MM.1S (cell line): Measurements from ENCODE around the gene MCIDAS.

Experiments used
- DNase-seq: peaks from one replicate; pipeline ENCODE4 v3.0.0-alpha.2; 2015
- H2AFZ ChIP-seq: fragments of 300-600 bp; sonication (generic); 2 replicates; pipeline ENCODE4 v1.6.0; 2016; ENCODE audit warnings: antibody characterized with exemption, low read length
- H3F3A ChIP-seq: fragments of 300-600 bp; sonication (generic); 2 replicates; pipeline ENCODE4 v1.6.1; 2016; ENCODE audit warnings: mild to moderate bottlenecking, antibody characterized with exemption, low read length, moderate library complexity, mixed read lengths; ENCODE audit not compliant: insufficient read depth
- H3K27ac ChIP-seq: fragments of 300-600 bp; sonication (generic); 2 replicates; pipeline ENCODE4 v1.5.1; 2016; ENCODE audit warnings: mild to moderate bottlenecking, low read length
- H3K27me3 ChIP-seq: fragments of 300-600 bp; sonication (generic); replicated peaks from 2 replicates; pipeline ENCODE4 v1.6.0; 2016; ENCODE audit warnings: low read length; ENCODE audit not compliant: insufficient read depth
- H3K36me3 ChIP-seq: fragments of 300-600 bp; sonication (generic); replicated peaks from 2 replicates; pipeline ENCODE4 v1.6.1; 2016; ENCODE audit warnings: mild to moderate bottlenecking, low read length, mixed read lengths; ENCODE audit not compliant: insufficient read depth
- H3K4me1 ChIP-seq: fragments of 300-600 bp; sonication (generic); 2 replicates; pipeline ENCODE4 v1.6.1; 2016; ENCODE audit warnings: low read length, mixed read lengths
- H3K4me2 ChIP-seq: fragments of 300-600 bp; sonication (generic); 2 replicates; pipeline ENCODE4 v1.6.0; 2016; ENCODE audit warnings: low read depth, low read length
- H3K4me3 ChIP-seq: fragments of 300-600 bp; sonication (generic); 2 replicates; pipeline ENCODE4 v1.5.1; 2016; ENCODE audit warnings: low read length, mixed read lengths
- H3K79me2 ChIP-seq: fragments of 300-600 bp; sonication (generic); 2 replicates; pipeline ENCODE4 v1.6.1; 2016; ENCODE audit warnings: mixed run types, low read length, mixed read lengths
- H3K9ac ChIP-seq: fragments of 300-600 bp; sonication (generic); 2 replicates; pipeline ENCODE4 v1.6.1; 2016; ENCODE audit warnings: low read length, mixed read lengths
- H3K9me2 ChIP-seq: fragments of 300-600 bp; sonication (generic); replicated peaks from 2 replicates; pipeline ENCODE4 v1.6.1; 2016; ENCODE audit warnings: mild to moderate bottlenecking, low read length, mixed read lengths; ENCODE audit not compliant: insufficient read depth
- H3K9me3 ChIP-seq: fragments of 300-600 bp; sonication (generic); replicated peaks from 2 replicates; pipeline ENCODE4 v1.6.1; 2016; ENCODE audit warnings: mild to moderate bottlenecking, low read length, mixed read lengths; ENCODE audit not compliant: insufficient read depth
- H4K20me1 ChIP-seq: fragments of 300-600 bp; sonication (generic); 2 replicates; pipeline ENCODE4 v1.6.1; 2016; ENCODE audit warnings: mild to moderate bottlenecking, low read length, moderate library complexity, mixed read lengths; ENCODE audit not compliant: insufficient read depth
- CTCF ChIP-seq: fragments of 300-600 bp; sonication (generic); IDR thresholded peaks from 2 replicates; pipeline ENCODE4 v1.5.1; 2016; ENCODE audit warnings: antibody characterized with exemption, low read length, mixed read lengths
- EZH2 ChIP-seq: fragments of 300-600 bp; sonication (generic); optimal IDR thresholded peaks from 2 replicates; pipeline ENCODE3; 2017; ENCODE audit warnings: low read depth, mild to moderate bottlenecking, antibody characterized with exemption, low read length, mixed read lengths
- EZH2phosphoT487 ChIP-seq: fragments of 300-600 bp; sonication (generic); IDR thresholded peaks from 2 replicates; pipeline ENCODE4 v1.6.1; 2018; ENCODE audit warnings: antibody characterized with exemption, low read length

The MCIDAS gene

DNA sequence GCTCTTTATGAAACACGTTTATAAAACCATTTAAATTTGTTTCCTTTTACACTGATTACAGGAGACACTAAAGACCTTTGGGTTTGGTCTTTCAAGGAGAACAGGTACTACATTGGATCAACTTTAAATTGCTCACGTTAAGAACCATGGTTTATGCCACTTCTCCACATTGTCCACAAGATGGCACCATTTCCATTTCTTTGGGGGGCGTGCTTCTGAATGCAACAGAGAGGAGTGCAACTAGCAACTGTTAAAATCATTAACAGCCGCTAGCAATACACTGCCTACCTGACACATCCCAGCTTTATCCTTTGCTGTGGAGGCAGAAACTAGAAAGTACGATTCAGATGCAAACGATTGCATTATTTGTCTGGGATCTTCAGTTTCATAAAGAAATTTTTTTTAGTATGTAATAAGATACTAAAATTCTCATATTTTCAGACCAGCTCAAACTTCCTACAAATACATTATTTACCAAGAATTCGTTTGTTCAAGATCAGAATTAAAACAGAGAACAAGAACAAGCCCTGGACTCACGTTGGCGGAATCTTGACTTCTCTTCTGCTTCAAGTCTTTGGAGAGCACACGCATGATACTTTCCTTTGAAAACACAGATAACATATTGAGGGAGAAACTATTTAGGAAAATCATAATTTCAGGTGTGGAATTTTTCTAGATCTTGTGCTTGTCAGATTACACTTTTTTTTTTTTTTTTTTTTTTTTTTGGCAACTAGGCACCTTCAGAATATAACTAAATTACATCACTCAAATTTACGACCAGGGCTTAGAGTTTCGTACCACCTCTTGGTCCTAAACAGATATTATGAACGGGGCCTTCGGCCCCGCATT, 54.8 kb downstream of the MCIDAS start:
- H3K36me3 ChIP-seq = no peaks in the 10 kb centered on the region
- DNase-seq = peak; percentile 85
- peak overlapping the region; percentile 12; the same call in 1 of the 2 replicates for H3K9ac ChIP-seq
- H3K27me3 ChIP-seq = peaks cover 11% of the 10 kb centered on the region
- H3K79me2 ChIP-seq = no peaks in the 10 kb centered on the region
- TF ChIP-seq EZH2 = no peak
- no peak for TF ChIP-seq EZH2phosphoT487
- peak; percentile 84 for TF ChIP-seq CTCF
- H3K4me2 ChIP-seq = peak overlapping the region; percentile 87
- peak overlapping the region; percentile 54 for H2AFZ ChIP-seq
- H3F3A ChIP-seq = peaks cover 15% of the 10 kb centered on the region; the same call in 1 of the 2 replicates
- no peaks in the 10 kb centered on the region for H3K9me3 ChIP-seq
- H3K4me1 ChIP-seq = peaks cover 16% of the 10 kb centered on the region
- peak overlapping the region; percentile 59 for H3K4me3 ChIP-seq
- no peak overlapping the region for H3K27ac ChIP-seq
- no peaks in the 10 kb centered on the region for H3K9me2 ChIP-seq
- no peaks in the 10 kb centered on the region for H4K20me1 ChIP-seq

- peaks cover 16% of the 10 kb centered on the region for H3K4me1 ChIP-seq
- TF ChIP-seq CTCF (no peak), EZH2 (no peak), EZH2phosphoT487 (no peak)
Measured at GRCh38 chr5:55171471-55171870, 55.6 kb downstream of the MCIDAS start.

More at GRCh38 chr5:55171471-55171870, 55.6 kb downstream of the MCIDAS start:
- H3K9ac ChIP-seq = no peak overlapping the region
- H2AFZ ChIP-seq = no peak overlapping the region
- H3K9me3 ChIP-seq = no peaks in the 10 kb centered on the region
- no peaks in the 10 kb centered on the region for H4K20me1 ChIP-seq
- H3K4me3 ChIP-seq = no peak overlapping the region
- peaks cover 11% of the 10 kb centered on the region for H3K27me3 ChIP-seq
- no peak overlapping the region for H3K27ac ChIP-seq
- H3K79me2 ChIP-seq = no peaks in the 10 kb centered on the region
- no peak overlapping the region for H3K4me2 ChIP-seq
- no peaks in the 10 kb centered on the region for H3K36me3 ChIP-seq
- peaks cover 7% of the 10 kb centered on the region; the same call in 1 of the 2 replicates for H3F3A ChIP-seq
- no peaks in the 10 kb centered on the region for H3K9me2 ChIP-seq
- DNase-seq = no peak
